Measurements from ENCODE around the gene CHKA.

Gene CHKA

GRCh38 chr11:68053117-68053516 lies 68.1 kb downstream of the CHKA start:
- DNase-seq (ENCODE audit: low read depth) = no peak
- no peak for TF ChIP-seq CTCF (conservative IDR thresholded peaks at IDR 0.05; ENCODE audit: control insufficient read depth, insufficient read depth, low read depth, low read length)

GRCh38 chr11:68052137-68052873 lies 68.9 kb downstream of the CHKA start:
- TF ChIP-seq CTCF (conservative IDR thresholded peaks at IDR 0.05; ENCODE audit: control insufficient read depth, insufficient read depth, low read depth, low read length) = no peak
- H3K4me3 ChIP-seq (ENCODE audit: control insufficient read depth, low read depth, low read length) = no peak overlapping the region
- no peak for DNase-seq (ENCODE audit: low read depth)

More at GRCh38 chr11:68053117-68053516, 68.1 kb downstream of the CHKA start:
- no peak overlapping the region for H3K4me3 ChIP-seq (ENCODE audit: control insufficient read depth, low read depth, low read length)

GRCh38 chr11:68051191-68052136 lies 69.7 kb downstream of the CHKA start:
- DNase-seq (ENCODE audit: low read depth) = no peak
- no peak overlapping the region for H3K4me3 ChIP-seq (ENCODE audit: control insufficient read depth, low read depth, low read length)
- no peak for TF ChIP-seq CTCF (conservative IDR thresholded peaks at IDR 0.05; ENCODE audit: control insufficient read depth, insufficient read depth, low read depth, low read length)

- H3K4me3 ChIP-seq (ENCODE audit: control insufficient read depth, low read depth, low read length) = no peak overlapping the region
- DNase-seq (ENCODE audit: low read depth) = no peak
- TF ChIP-seq CTCF (conservative IDR thresholded peaks at IDR 0.05; ENCODE audit: control insufficient read depth, insufficient read depth, low read depth, low read length) = no peak
Observed at GRCh38 chr11:68050371-68050841, 70.8 kb downstream of the CHKA start.

GRCh38 chr11:68049509-68050370 lies 71.4 kb downstream of the CHKA start:
- no peak for TF ChIP-seq CTCF (conservative IDR thresholded peaks at IDR 0.05; ENCODE audit: control insufficient read depth, insufficient read depth, low read depth, low read length)
- no peak overlapping the region for H3K4me3 ChIP-seq (ENCODE audit: control insufficient read depth, low read depth, low read length)
- peak; percentile 36 for DNase-seq (ENCODE audit: low read depth)

Measured in fibroblast of mammary gland (primary cell).